ENCODE data around the gene ARHGAP24. TPM values are rescaled to one million over a fixed set of nuclear protein-coding genes. Genes with fewer than 3 reads are reported as not detected.

The ARHGAP24 gene
- polyA plus RNA-seq, 2 of the 4 experiments (the other 2 are of a cell fraction) = 1.7 to 12.1 TPM

GRCh38 chr4:85644061-85644460, 169.1 kb downstream of the ARHGAP24 start:
- no peak for FAIRE-seq
- ChIA-PET CTCF (no interaction called here), POLR2A (no interaction called here)
- WGBS (ENCODE audit: missing lambda C conversion rate) = 51% methylated on average over 2 of the region's 2 CpGs
- Histone ChIP-seq H3K4me3 (no peak overlapping the region), H3K4me2 (no peak overlapping the region), H3K9me3 (no peaks in the 10 kb centered on the region), H3K4me1 (no peaks in the 10 kb centered on the region), H3K27ac (no peak overlapping the region)
- no peak for TF ChIP-seq USF2 (IDR thresholded peaks at IDR 0.05)
- no peak for TF ChIP-seq JUNB (IDR thresholded peaks at IDR 0.05)
- TF ChIP-seq RFX5 (IDR thresholded peaks at IDR 0.05) = no peak
- TF ChIP-seq KDM5A (IDR thresholded peaks at IDR 0.05) = no peak
- no peak for TF ChIP-seq HEYL (CRISPR knock-in tag; IDR thresholded peaks at IDR 0.05)
- no peak for TF ChIP-seq SREBF2 (IDR thresholded peaks at IDR 0.05)
- TF ChIP-seq ZFP36 (IDR thresholded peaks at IDR 0.05; ENCODE audit: borderline replicate concordance, partially characterized antibody) = no peak
- no peak for TF ChIP-seq ZC3H11A (IDR thresholded peaks at IDR 0.05)
- TF ChIP-seq ESRRA (IDR thresholded peaks at IDR 0.05; ENCODE audit: borderline replicate concordance, low read length) = no peak
- no peak for TF ChIP-seq JUN (IDR thresholded peaks at IDR 0.05)
- no peak for TF ChIP-seq POLR2AphosphoS2 (conservative IDR thresholded peaks at IDR 0.05; ENCODE audit: low read length)
- TF ChIP-seq CTCF (IDR thresholded peaks at IDR 0.05) = no peak
- no peak for DNase-seq (ENCODE audit: low read depth in 1 of 2, low spot score in 1 of 2)
- ATAC-seq = no peak

- POLR2A ChIA-PET = no interaction called here
- Histone ChIP-seq H3K4me2 (no peak overlapping the region), H3K4me3 (no peak overlapping the region), H3K4me1 (no peaks in the 10 kb centered on the region), H3K9me3 (no peaks in the 10 kb centered on the region), H3K27ac (no peak overlapping the region)
- CTCF ChIA-PET = no interaction called here
- TF ChIP-seq HOXB13 (CRISPR knock-in tag; IDR thresholded peaks at IDR 0.05; ENCODE audit: low read depth) (no peak), HOXA7 (CRISPR knock-in tag; IDR thresholded peaks at IDR 0.05) (no peak), ZFP36 (IDR thresholded peaks at IDR 0.05; ENCODE audit: borderline replicate concordance, partially characterized antibody) (no peak), MAFK (IDR thresholded peaks at IDR 0.05; ENCODE audit: partially characterized antibody) (no peak), EHF (CRISPR knock-in tag; IDR thresholded peaks at IDR 0.05) (no peak), CTCF (IDR thresholded peaks at IDR 0.05) (no peak), SREBF2 (IDR thresholded peaks at IDR 0.05) (no peak), NPAS2 (CRISPR knock-in tag; IDR thresholded peaks at IDR 0.05; ENCODE audit: borderline replicate concordance) (no peak), JUN (IDR thresholded peaks at IDR 0.05) (no peak), TFCP2L1 (CRISPR knock-in tag; IDR thresholded peaks at IDR 0.05) (no peak), BHLHE40 (IDR thresholded peaks at IDR 0.05; ENCODE audit: low read depth, low read length) (no peak), EP300 (IDR thresholded peaks at IDR 0.05) (no peak), FOSL2 (IDR thresholded peaks at IDR 0.05) (no peak), FOSL2 (CRISPR knock-in tag; IDR thresholded peaks at IDR 0.05) (no peak), RFX5 (IDR thresholded peaks at IDR 0.05) (no peak)
- TF ChIP-seq, protein P1, sequence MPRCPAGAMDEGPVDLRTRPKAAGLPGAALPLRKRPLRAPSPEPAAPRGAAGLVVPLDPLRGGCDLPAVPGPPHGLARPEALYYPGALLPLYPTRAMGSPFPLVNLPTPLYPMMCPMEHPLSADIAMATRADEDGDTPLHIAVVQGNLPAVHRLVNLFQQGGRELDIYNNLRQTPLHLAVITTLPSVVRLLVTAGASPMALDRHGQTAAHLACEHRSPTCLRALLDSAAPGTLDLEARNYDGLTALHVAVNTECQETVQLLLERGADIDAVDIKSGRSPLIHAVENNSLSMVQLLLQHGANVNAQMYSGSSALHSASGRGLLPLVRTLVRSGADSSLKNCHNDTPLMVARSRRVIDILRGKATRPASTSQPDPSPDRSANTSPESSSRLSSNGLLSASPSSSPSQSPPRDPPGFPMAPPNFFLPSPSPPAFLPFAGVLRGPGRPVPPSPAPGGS (IDR thresholded peaks at IDR 0.05) = no peak
- TF ChIP-seq, protein P2, sequence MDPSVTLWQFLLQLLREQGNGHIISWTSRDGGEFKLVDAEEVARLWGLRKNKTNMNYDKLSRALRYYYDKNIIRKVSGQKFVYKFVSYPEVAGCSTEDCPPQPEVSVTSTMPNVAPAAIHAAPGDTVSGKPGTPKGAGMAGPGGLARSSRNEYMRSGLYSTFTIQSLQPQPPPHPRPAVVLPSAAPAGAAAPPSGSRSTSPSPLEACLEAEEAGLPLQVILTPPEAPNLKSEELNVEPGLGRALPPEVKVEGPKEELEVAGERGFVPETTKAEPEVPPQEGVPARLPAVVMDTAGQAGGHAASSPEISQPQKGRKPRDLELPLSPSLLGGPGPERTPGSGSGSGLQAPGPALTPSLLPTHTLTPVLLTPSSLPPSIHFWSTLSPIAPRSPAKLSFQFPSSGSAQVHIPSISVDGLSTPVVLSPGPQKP (IDR thresholded peaks at IDR 0.05; ENCODE audit: low read depth, low read length) = no peak
- ATAC-seq = no peak
- no peak for DNase-seq (ENCODE audit: low read depth in 1 of 2, low spot score in 1 of 2)
- 78% methylated on average over 4 of the region's 4 CpGs for WGBS (ENCODE audit: missing lambda C conversion rate)
- FAIRE-seq = no peak
Measured at GRCh38 chr4:85650908-85651307, 176.0 kb downstream of the ARHGAP24 start.

All from A549 (cell line).